HG03571 (cell line): Measurements from ENCODE around the gene CEBPZ.
A peak's percentile ranks its signal among the peaks of the same experiment; 100 is the strongest.

Experiments
- ATAC-seq: cut with Tn5 transposase; IDR thresholded peaks from one replicate; pipeline ENCODE4 v1.9.1; 2021; ENCODE audit not compliant: unreplicated experiment

CEBPZ gene

DNA sequence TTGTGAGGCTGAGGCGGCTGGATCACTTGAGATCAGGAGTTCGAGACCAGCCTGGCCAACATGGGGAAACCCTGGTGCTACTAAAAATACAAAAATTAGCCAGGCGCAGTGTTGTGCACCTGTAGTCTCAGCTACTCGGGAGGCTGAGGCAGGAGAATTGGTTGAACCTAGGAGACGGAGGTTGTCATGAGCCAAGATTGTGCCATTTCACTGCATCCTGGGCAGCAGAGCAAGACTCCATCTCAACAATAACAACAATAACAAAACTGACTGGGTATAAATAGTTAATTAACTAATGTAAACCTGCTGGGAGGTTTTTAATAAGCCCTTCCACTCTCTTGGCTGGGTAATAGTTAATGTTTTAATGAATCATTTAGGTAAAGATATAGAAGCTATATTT is 50.8 kb downstream of the CEBPZ start:
- no peak for ATAC-seq

DNA sequence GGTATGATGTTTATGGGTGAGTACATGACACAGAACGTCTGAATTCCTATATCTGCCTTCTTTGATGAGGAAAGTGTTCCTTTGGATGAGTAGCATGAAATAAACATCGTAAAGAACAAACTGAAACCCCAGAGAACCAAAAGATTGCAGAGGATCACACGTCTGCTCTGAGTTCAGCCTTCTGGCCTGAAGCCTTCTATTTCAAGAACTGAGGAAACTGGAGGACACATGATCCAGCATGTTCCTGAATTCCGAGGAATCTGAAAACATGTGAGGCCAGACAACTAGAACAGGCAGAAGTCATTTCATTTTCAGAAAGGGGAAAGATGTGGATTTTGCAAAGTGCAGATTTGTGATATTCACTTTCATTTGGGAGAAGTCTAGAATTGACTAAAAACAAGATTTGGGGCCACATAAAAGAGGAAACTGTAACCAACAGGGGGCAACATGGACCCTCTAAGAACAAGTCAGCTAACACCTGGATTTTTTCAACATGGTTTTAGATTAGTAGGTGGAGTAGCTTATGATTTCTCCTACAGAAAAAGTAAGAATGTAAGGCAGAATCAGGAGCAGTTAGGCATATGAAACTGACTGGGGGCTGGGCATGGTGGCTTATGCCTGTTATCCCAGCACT is 51.3 kb downstream of the CEBPZ start:
- ATAC-seq, result no peak

- ATAC-seq, result no peak
Observed at GRCh38 chr2:37173741-37174140, 57.7 kb downstream of the CEBPZ start.

DNA sequence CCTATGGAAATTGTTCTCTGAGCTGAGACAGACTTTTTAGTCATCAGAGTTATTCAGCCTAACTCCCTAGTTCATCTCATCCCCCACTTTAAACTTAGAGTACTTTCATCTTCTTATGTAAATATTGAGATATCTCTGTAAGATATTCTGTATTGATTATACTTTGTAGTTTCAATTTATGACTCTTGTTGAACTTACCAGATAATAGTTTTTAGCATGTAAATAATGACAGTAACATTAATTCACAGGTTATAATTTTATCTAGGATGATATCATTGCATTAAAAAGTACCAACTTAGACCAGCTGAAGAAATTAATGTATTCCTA is 59.8 kb downstream of the CEBPZ start:
- ATAC-seq, result no peak

- ATAC-seq, result peak; percentile 55
Observed at GRCh38 chr2:37168217-37168981, 63.0 kb downstream of the CEBPZ start.

DNA sequence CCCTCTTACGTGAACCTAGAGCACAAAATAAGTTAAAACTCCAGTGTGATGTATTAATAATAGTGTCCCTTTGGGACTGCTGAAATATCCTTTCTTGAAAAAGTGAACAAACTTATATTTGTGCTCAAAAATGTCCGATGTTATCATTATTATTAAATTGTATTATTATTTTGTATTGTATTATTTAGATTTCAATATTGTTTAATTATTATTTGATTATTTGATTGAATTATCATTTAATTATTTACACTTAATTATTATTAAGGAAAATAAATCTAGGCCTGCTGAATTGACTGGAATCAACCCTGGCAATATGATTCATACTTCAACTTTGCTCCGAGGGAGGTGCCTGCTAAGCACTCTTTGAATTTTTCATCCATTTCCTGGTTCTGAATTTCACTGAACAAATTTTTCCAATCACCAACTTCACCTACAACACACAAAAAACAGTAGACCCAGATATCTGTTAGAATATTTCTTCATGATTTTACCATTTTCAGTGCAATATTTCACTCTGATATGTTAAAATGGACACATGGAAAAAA is 63.7 kb downstream of the CEBPZ start:
- no peak for ATAC-seq

DNA sequence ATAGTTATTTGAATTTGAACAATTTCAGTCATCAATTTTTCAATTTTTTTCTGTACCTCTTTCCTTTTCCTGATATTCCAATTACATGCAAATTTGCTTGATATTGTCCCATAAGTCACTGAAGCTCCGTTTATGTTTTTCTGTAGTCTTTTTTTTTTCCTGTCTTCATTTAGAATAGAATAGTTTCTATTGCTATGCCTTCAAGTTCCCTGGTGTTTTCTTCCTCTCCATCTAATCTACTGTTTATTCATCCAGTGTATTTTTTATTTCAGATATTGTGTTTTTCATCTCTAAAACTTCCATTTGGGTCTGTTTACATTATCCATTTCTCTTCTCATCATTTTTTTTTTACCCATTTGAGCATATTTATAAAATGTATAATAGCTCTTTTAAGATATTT is 66.6 kb downstream of the CEBPZ start:
- ATAC-seq, result no peak

GRCh38 chr2:37156857-37157714 is 74.3 kb downstream of the CEBPZ start, which contains the start of gene EIF2AK2:
TSS of gene EIF2AK2 (minus strand) at chr2:37156980. CDS start at chr2:37147806, 9,174 bp downstream.
- ATAC-seq, result peak; percentile 87

GRCh38 chr2:37156071-37156856 is 75.1 kb downstream of the CEBPZ start:
- peak; percentile 32 for ATAC-seq

DNA sequence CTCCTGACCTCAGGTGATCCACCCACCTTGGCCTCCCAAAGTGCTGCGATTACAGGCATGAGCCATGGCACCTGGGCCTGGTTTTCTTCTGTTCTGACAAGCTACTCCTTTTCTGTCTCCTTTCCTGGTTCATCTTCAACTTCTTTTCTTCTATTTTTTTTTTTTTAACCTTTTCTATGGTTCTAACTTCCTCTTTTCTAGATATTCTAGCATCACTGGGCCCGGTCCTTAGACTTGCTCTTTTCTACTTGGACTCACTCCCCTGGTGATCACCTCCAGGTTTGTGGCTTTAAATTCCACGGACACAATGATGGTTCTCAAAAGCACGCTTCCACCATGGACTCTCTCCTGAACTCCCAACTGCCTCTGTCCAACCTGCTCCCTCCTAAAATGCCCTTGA is 76.6 kb downstream of the CEBPZ start:
- no peak for ATAC-seq

GRCh38 chr2:37153224-37153623 is 78.2 kb downstream of the CEBPZ start:
- ATAC-seq, result no peak
